Glomerular endothelial cell (primary cell): Measurements from ENCODE around the gene OR6K2. TPM values are rescaled to one million over a fixed set of nuclear protein-coding genes. Genes with fewer than 3 reads are reported as not detected.

ENCODE experiments used
- DNase-seq: peaks from one replicate; pipeline ENCODE4 v3.0.0-alpha.2; 2011; ENCODE audit warnings: low read depth, low spot score; ENCODE audit errors: extremely low read depth
- total RNA-seq: library from RNA; depleted of rRNA; stranded (reverse); fragments of >200 nt; gene quantifications from 2 replicates; pipeline ENCODE4 v1.2.3, GENCODE V29; 2015

OR6K2 gene
- total RNA-seq, 1 donor from 2014 or later = not detected

- no peak for DNase-seq
Measured at GRCh38 chr1:158686111-158687009, 14.1 kb downstream of the OR6K2 start, which contains the start of gene SPTA1. SPTA1 (minus strand) TSS chr1:158686715; CDS start chr1:158686517, 198 bp downstream.

GRCh38 chr1:158685085-158685484, 15.4 kb downstream of the OR6K2 start:
- DNase-seq = no peak

- no peak for DNase-seq
Measured at GRCh38 chr1:158681606-158682005, 18.8 kb downstream of the OR6K2 start.

- no peak for DNase-seq
Measured at GRCh38 chr1:158679289-158679688, 21.2 kb downstream of the OR6K2 start.

- DNase-seq = no peak
Measured at GRCh38 chr1:158675563-158676323, 24.7 kb downstream of the OR6K2 start.

- DNase-seq = no peak
Measured at GRCh38 chr1:158674302-158674701, 26.1 kb downstream of the OR6K2 start.

GRCh38 chr1:158666037-158666436, 34.4 kb downstream of the OR6K2 start:
- DNase-seq = no peak

- DNase-seq = no peak
Measured at GRCh38 chr1:158654571-158654970, 45.9 kb downstream of the OR6K2 start.

- no peak for DNase-seq
Measured at GRCh38 chr1:158654086-158654485, 46.4 kb downstream of the OR6K2 start.

- DNase-seq = no peak
Measured at GRCh38 chr1:158652721-158653334, 47.6 kb downstream of the OR6K2 start.

Other genes starting within 250 kb of the OR6K2 start
- not detected in 2 replicates for gene OR10K1, start 238.8 kb downstream of the OR6K2 start, total RNA-seq
- gene OR10R2, start 228.4 kb downstream of the OR6K2 start, total RNA-seq = not detected in 2 replicates
- not detected in 2 replicates for gene OR6Y1, start 146.2 kb downstream of the OR6K2 start, total RNA-seq
- not detected in 2 replicates for gene OR6P1, start 130.1 kb downstream of the OR6K2 start, total RNA-seq
- not detected in 2 replicates for gene OR10X1, start 120.8 kb downstream of the OR6K2 start, total RNA-seq
- not detected in 2 replicates for gene OR10Z1, start 95.4 kb downstream of the OR6K2 start, total RNA-seq
- not detected in 2 replicates for gene SPTA1, start 13.9 kb downstream of the OR6K2 start, total RNA-seq
- gene OR6K3, start 20.1 kb upstream of the OR6K2 start, total RNA-seq = not detected in 2 replicates
- not detected in 2 replicates for gene OR6K6, start 54.1 kb upstream of the OR6K2 start, total RNA-seq
- gene OR6N1, start 71.5 kb upstream of the OR6K2 start, total RNA-seq = not detected in 2 replicates
- not detected in 2 replicates for gene OR6N2, start 80.6 kb upstream of the OR6K2 start, total RNA-seq
- gene MNDA, start 130.7 kb upstream of the OR6K2 start, total RNA-seq = not detected in 2 replicates
- gene PYHIN1, start 230.9 kb upstream of the OR6K2 start, total RNA-seq = not detected in 2 replicates